HG03469 (cell line): Measurements from ENCODE around the gene ZNF77.
"Not testable (repeated sequence)": the region's sequence is repeated elsewhere in the genome, so short reads cannot be mapped to it uniquely, and the experiment has no call there.

Source experiments
- ATAC-seq: cut with Tn5 transposase; IDR thresholded peaks from one replicate; pipeline ENCODE4 v1.9.1; 2021; ENCODE audit warnings: mild to moderate bottlenecking, moderate library complexity, moderate number of reproducible peaks; ENCODE audit not compliant: unreplicated experiment

ZNF77 gene

DNA sequence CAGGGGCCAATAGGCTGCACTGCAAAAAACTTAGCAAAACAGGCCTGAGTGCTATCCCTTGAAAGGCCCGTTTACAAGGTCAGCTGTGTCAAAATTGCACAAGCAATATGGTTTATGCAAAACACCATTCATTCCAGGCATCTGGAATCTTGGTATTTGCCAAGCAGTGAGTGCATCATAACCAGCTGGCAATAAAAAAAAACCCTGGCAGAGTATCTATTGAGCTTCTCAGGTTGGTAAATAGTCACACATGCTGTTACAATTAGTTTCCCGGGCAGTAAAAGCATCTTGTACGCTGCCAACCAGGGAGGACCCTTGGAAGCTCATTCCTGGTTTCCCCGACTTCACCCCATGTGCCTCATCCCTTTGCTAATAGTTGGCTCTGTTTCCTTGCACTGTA is 21.3 kb downstream of the ZNF77 start:
- ATAC-seq, result no peak

DNA sequence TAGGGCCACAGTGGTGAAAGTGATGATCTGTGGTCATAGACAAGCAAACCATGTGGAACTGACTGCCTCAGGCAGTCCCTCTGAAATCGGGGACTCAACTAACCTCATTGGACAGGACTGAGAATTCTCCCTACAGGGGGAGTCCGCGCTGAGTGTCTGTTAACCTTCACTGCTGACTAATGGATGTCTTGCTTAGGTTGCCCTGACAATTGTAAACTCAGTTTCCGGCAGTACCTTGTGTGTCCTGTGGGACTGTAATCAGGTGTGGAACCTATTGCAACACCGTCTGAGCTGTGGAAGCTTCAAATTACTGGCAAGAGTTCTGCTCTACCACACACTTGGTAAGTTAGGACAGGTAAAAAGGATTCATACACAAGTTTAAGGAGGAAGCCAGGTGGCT is 21.8 kb downstream of the ZNF77 start:
- ATAC-seq, result no peak

- ATAC-seq, result no peak
Observed at GRCh38 chr19:2917275-2918184, 27.2 kb downstream of the ZNF77 start.

- ATAC-seq, result no peak
Observed at GRCh38 chr19:2912306-2912705, 32.5 kb downstream of the ZNF77 start.

GRCh38 chr19:2906631-2907195 is 38.1 kb downstream of the ZNF77 start:
- ATAC-seq, result no peak

DNA sequence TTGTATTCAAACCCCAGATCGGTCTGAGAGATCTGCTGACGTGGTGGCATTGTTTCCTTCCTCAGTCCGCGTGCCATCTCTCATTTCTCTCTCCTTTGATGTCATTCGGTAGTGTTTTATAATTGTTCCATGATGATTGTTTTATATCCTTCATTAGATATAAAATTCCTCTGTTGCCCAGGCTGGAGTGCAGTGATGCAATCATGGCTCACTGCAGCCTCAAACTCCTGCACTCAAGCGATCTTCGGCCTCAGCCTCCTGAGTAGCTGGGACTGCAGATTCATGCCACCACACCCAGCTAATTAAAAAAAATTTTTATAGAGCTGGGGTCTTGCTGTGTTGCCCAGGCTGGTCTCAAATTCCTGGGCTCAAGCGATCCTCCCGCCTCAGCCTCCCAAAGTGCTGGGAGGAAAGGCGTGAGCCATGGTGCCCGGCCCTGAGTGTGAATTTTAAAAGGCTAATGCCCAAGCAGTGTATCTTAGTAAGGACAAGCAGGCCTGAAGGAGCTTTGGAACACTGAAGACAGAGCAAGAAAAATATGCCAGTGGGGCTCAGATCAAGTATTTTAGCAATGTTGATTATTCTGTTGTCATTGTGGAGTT is 38.8 kb downstream of the ZNF77 start:
- ATAC-seq, result no peak

- ATAC-seq, result not testable (repeated sequence)
Observed at GRCh38 chr19:2903326-2903725, 41.4 kb downstream of the ZNF77 start.

GRCh38 chr19:2902590-2903218 is 42.1 kb downstream of the ZNF77 start:
- no peak for ATAC-seq

- peak; percentile 74 for ATAC-seq
Observed at GRCh38 chr19:2900296-2901252, 44.2 kb downstream of the ZNF77 start, which contains the start of gene ZNF57. Gene ZNF57 (plus strand): TSS chr19:2900928. CDS start chr19:2901046, 118 bp downstream.

GRCh38 chr19:2896694-2897093 is 48.1 kb downstream of the ZNF77 start:
- ATAC-seq, result no peak

DNA sequence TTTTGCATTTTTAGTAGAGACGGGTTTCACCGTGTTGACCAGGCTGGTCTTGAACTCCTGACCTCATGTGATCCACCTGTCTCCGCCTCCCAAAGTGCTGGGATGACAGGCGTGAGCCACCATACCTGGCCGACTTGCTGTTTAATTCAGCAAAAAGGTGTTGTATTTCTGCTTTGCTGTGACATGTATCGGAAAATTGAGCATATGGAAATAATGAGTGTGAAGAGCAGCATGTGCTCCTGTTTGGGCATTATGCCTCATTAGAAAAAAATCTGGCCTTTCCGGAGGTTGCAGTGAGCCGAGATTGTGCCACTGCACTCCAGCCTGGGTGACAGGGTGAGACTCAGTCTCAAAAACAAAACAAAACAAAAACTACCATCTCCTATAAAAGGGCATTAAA is 54.2 kb downstream of the ZNF77 start:
- not testable (repeated sequence) for ATAC-seq

GRCh38 chr19:2888731-2889224 is 56.0 kb downstream of the ZNF77 start:
- no peak for ATAC-seq

- no peak for ATAC-seq
Observed at GRCh38 chr19:2887391-2887914, 57.3 kb downstream of the ZNF77 start.

DNA sequence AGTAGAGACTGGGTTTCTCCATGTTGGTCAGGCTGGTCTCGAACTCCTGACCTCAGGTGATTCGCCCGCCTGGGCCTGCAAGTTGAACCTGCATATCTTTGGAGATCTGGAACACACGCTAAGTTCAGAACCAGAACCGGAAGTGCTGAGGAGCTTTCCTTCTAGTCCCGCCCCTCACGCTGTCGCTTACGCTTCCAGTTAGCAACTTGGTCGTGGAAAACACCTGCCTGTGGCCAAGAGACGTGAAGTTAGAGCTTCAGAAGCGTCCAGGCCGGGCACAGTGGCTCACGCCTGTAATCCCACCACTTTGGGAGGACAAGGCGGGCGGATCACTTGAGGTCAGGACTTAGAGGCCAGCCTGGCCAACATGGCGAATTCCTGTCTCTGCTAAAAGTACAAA is 59.0 kb downstream of the ZNF77 start:
- no peak for ATAC-seq

GRCh38 chr19:2883686-2884439 is 60.9 kb downstream of the ZNF77 start:
- no peak for ATAC-seq
